ENCODE measurements around the gene VAC14. TPM values are rescaled to one million over a fixed set of nuclear protein-coding genes. Genes with fewer than 3 reads are reported as not detected.
A peak's percentile ranks its signal among the peaks of the same experiment; 100 is the strongest.

The VAC14 gene
- total and polyA plus RNA-seq, 3 experiments from 2014 or later, result 43.4 to 50.3 (median 45.9) TPM

GRCh38 chr16:70730031-70730430 is 70.9 kb downstream of the VAC14 start:
- Mint-ChIP-seq H3K27ac (peak overlapping the region in 2 of 8 donors; percentile 25 to 63), H3K27me3 (no peaks in the 10 kb centered on the region), H3K9me3 (no peaks in the 10 kb centered on the region), H3K36me3 (peaks cover 0 to 69% (median 27%) of the 10 kb centered on the region in 3 donors), H3K4me1 (peaks cover 0 to 3% (median 2%) of the 10 kb centered on the region in 3 donors), H3K4me3 (no peak overlapping the region)
- H3K36me3 ChIP-seq (ENCODE audit: insufficient read depth, low read length), result peaks cover 8% of the 10 kb centered on the region
- no peak overlapping the region for H3K4me3 ChIP-seq (ENCODE audit: low read length)
- ChIA-PET CTCF (interaction anchor here (1.2 kb wide), 1 partner anchor 27 kb away, joined by 3 read pairs; no protein-coding TSS in a partner anchor), POLR2A (no interaction called here)
- H3K4me1 ChIP-seq (ENCODE audit: insufficient read depth, low read length), result no peaks in the 10 kb centered on the region
- H3K9me3 ChIP-seq (ENCODE audit: low read length), result no peaks in the 10 kb centered on the region
- no peak overlapping the region for H3K27ac ChIP-seq (ENCODE audit: low read depth, low read length)
- no peak for DNase-seq
- H3K27me3 ChIP-seq (ENCODE audit: insufficient read depth, low read length, poor library complexity, severe bottlenecking), result no peaks in the 10 kb centered on the region

GRCh38 chr16:70729292-70729691 is 71.7 kb downstream of the VAC14 start:
- Mint-ChIP-seq H3K27me3 (no peaks in the 10 kb centered on the region), H3K27ac (no peak overlapping the region), H3K4me1 (no peaks in the 10 kb centered on the region), H3K4me3 (no peak overlapping the region), H3K36me3 (peaks cover 0 to 69% (median 22%) of the 10 kb centered on the region in 3 donors), H3K9me3 (no peaks in the 10 kb centered on the region)
- Histone ChIP-seq H3K4me3 (ENCODE audit: low read length) (no peak overlapping the region), H3K9me3 (ENCODE audit: low read length) (no peaks in the 10 kb centered on the region), H3K27me3 (ENCODE audit: insufficient read depth, low read length, poor library complexity, severe bottlenecking) (no peaks in the 10 kb centered on the region), H3K36me3 (ENCODE audit: insufficient read depth, low read length) (peaks cover 8% of the 10 kb centered on the region), H3K4me1 (ENCODE audit: insufficient read depth, low read length) (no peaks in the 10 kb centered on the region), H3K27ac (ENCODE audit: low read depth, low read length) (no peak overlapping the region)
- ChIA-PET CTCF (interaction anchor here (1.1 to 1.2 kb wide), 2 partner anchors 41 to 75 kb away, joined by 3 read pairs; no protein-coding TSS in a partner anchor), POLR2A (no interaction called here)
- no peak for DNase-seq

- Histone ChIP-seq H3K27me3 (ENCODE audit: insufficient read depth, low read length, poor library complexity, severe bottlenecking) (no peaks in the 10 kb centered on the region), H3K4me3 (ENCODE audit: low read length) (no peak overlapping the region), H3K36me3 (ENCODE audit: insufficient read depth, low read length) (peaks cover 8% of the 10 kb centered on the region), H3K4me1 (ENCODE audit: insufficient read depth, low read length) (no peaks in the 10 kb centered on the region), H3K27ac (ENCODE audit: low read depth, low read length) (no peak overlapping the region), H3K9me3 (ENCODE audit: low read length) (no peaks in the 10 kb centered on the region)
- POLR2A ChIA-PET, result interaction anchor here (1.1 kb wide), 1 partner anchor 9 kb away, joined by 3 read pairs; no protein-coding TSS in a partner anchor
- CTCF ChIA-PET, result interaction anchor here (1.2 kb wide), 1 partner anchor 42 kb away, joined by 3 read pairs; no protein-coding TSS in a partner anchor
- peaks cover 2 to 74% (median 22%) of the 10 kb centered on the region in 3 donors for H3K36me3 Mint-ChIP-seq
- H3K27ac Mint-ChIP-seq, result peak overlapping the region in 1 of 8 donors; percentile 38
- no peaks in the 10 kb centered on the region for H3K4me1 Mint-ChIP-seq
- no peak for DNase-seq
- H3K27me3 Mint-ChIP-seq, result no peaks in the 10 kb centered on the region
- no peak overlapping the region for H3K4me3 Mint-ChIP-seq
- H3K9me3 Mint-ChIP-seq, result no peaks in the 10 kb centered on the region
Observed at GRCh38 chr16:70728150-70728549, 72.8 kb downstream of the VAC14 start.

GRCh38 chr16:70726892-70727361 is 74.0 kb downstream of the VAC14 start:
- H3K4me1 Mint-ChIP-seq, result no peaks in the 10 kb centered on the region
- ChIA-PET CTCF (no interaction called here), POLR2A (interaction anchor here (1.1 kb wide), 1 partner anchor 11 kb away, joined by 3 read pairs; no protein-coding TSS in a partner anchor)
- H3K9me3 Mint-ChIP-seq, result no peaks in the 10 kb centered on the region
- Histone ChIP-seq H3K9me3 (ENCODE audit: low read length) (no peaks in the 10 kb centered on the region), H3K27me3 (ENCODE audit: insufficient read depth, low read length, poor library complexity, severe bottlenecking) (no peaks in the 10 kb centered on the region), H3K4me1 (ENCODE audit: insufficient read depth, low read length) (no peaks in the 10 kb centered on the region), H3K4me3 (ENCODE audit: low read length) (no peak overlapping the region), H3K27ac (ENCODE audit: low read depth, low read length) (no peak overlapping the region), H3K36me3 (ENCODE audit: insufficient read depth, low read length) (peaks cover 8% of the 10 kb centered on the region)
- no peak for DNase-seq
- no peaks in the 10 kb centered on the region for H3K27me3 Mint-ChIP-seq
- peaks cover 3 to 77% (median 24%) of the 10 kb centered on the region in 3 donors for H3K36me3 Mint-ChIP-seq
- H3K27ac Mint-ChIP-seq, result no peak overlapping the region
- no peak overlapping the region for H3K4me3 Mint-ChIP-seq

- no peaks in the 10 kb centered on the region for H3K9me3 Mint-ChIP-seq
- Histone ChIP-seq H3K4me1 (ENCODE audit: insufficient read depth, low read length) (no peaks in the 10 kb centered on the region), H3K27me3 (ENCODE audit: insufficient read depth, low read length, poor library complexity, severe bottlenecking) (no peaks in the 10 kb centered on the region), H3K4me3 (ENCODE audit: low read length) (no peak overlapping the region), H3K27ac (ENCODE audit: low read depth, low read length) (no peak overlapping the region), H3K9me3 (ENCODE audit: low read length) (no peaks in the 10 kb centered on the region), H3K36me3 (ENCODE audit: insufficient read depth, low read length) (peaks cover 5% of the 10 kb centered on the region)
- peak overlapping the region in 1 of 8 donors; percentile 54 for H3K27ac Mint-ChIP-seq
- H3K27me3 Mint-ChIP-seq, result no peaks in the 10 kb centered on the region
- POLR2A ChIA-PET, result no interaction called here
- CTCF ChIA-PET, result interaction anchor here (1.8 kb wide), 1 partner anchor 39 kb away, joined by 4 read pairs; no protein-coding TSS in a partner anchor
- H3K4me3 Mint-ChIP-seq, result no peak overlapping the region
- H3K36me3 Mint-ChIP-seq, result peaks cover 3 to 77% (median 21%) of the 10 kb centered on the region in 3 donors
- no peaks in the 10 kb centered on the region for H3K4me1 Mint-ChIP-seq
- DNase-seq, result no peak
Observed at GRCh38 chr16:70725912-70726828, 74.8 kb downstream of the VAC14 start.

GRCh38 chr16:70725024-70725911 is 75.7 kb downstream of the VAC14 start:
- no peaks in the 10 kb centered on the region for H3K27me3 ChIP-seq (ENCODE audit: insufficient read depth, low read length, poor library complexity, severe bottlenecking)
- H3K9me3 Mint-ChIP-seq, result no peaks in the 10 kb centered on the region
- no peak overlapping the region for H3K27ac ChIP-seq (ENCODE audit: low read depth, low read length)
- H3K27ac Mint-ChIP-seq, result no peak overlapping the region
- no peaks in the 10 kb centered on the region for H3K27me3 Mint-ChIP-seq
- no peak for DNase-seq
- no peak overlapping the region for H3K4me3 ChIP-seq (ENCODE audit: low read length)
- peaks cover 0 to 2% (median 0%) of the 10 kb centered on the region in 3 donors for H3K4me1 Mint-ChIP-seq
- H3K4me3 Mint-ChIP-seq, result no peak overlapping the region
- no peaks in the 10 kb centered on the region for H3K4me1 ChIP-seq (ENCODE audit: insufficient read depth, low read length)
- H3K36me3 ChIP-seq (ENCODE audit: insufficient read depth, low read length), result no peaks in the 10 kb centered on the region
- no peaks in the 10 kb centered on the region for H3K9me3 ChIP-seq (ENCODE audit: low read length)
- POLR2A ChIA-PET, result no interaction called here
- H3K36me3 Mint-ChIP-seq, result peaks cover 10 to 78% (median 26%) of the 10 kb centered on the region in 3 donors
- CTCF ChIA-PET, result interaction anchor here (1.8 kb wide), 1 partner anchor 40 kb away, joined by 4 read pairs; no protein-coding TSS in a partner anchor

GRCh38 chr16:70724146-70725023 is 76.6 kb downstream of the VAC14 start:
- no peak overlapping the region for H3K4me3 Mint-ChIP-seq
- H3K27me3 Mint-ChIP-seq, result no peaks in the 10 kb centered on the region
- Histone ChIP-seq H3K9me3 (ENCODE audit: low read length) (no peaks in the 10 kb centered on the region), H3K36me3 (ENCODE audit: insufficient read depth, low read length) (no peaks in the 10 kb centered on the region), H3K4me1 (ENCODE audit: insufficient read depth, low read length) (no peaks in the 10 kb centered on the region), H3K27me3 (ENCODE audit: insufficient read depth, low read length, poor library complexity, severe bottlenecking) (no peaks in the 10 kb centered on the region), H3K4me3 (ENCODE audit: low read length) (no peak overlapping the region), H3K27ac (ENCODE audit: low read depth, low read length) (no peak overlapping the region)
- ChIA-PET CTCF (no interaction called here), POLR2A (no interaction called here)
- no peak for DNase-seq
- no peaks in the 10 kb centered on the region for H3K9me3 Mint-ChIP-seq
- H3K4me1 Mint-ChIP-seq, result peaks cover 0 to 4% (median 0%) of the 10 kb centered on the region in 3 donors
- no peak overlapping the region for H3K27ac Mint-ChIP-seq
- H3K36me3 Mint-ChIP-seq, result peaks cover 18 to 78% (median 24%) of the 10 kb centered on the region in 3 donors
